Activated CD8-positive, alpha-beta memory T cell treated with anti-CD3 and anti-CD28 coated beads, Interleukin-2, amount 10 ng/mL, durations not matched to agents 7 days and 5 days (primary cell): ENCODE results near the gene B4GALT1. TPM values are rescaled to one million over a fixed set of nuclear protein-coding genes. Genes with fewer than 3 reads are reported as not detected.
A peak's percentile ranks its signal among the peaks of the same experiment; 100 is the strongest.
"Not testable (repeated sequence)": the region's sequence is repeated elsewhere in the genome, so short reads cannot be mapped to it uniquely, and the experiment has no call there.

Source experiments
- ATAC-seq: fragments of 150-1000 bp; cut with Tn5 transposase; one replicate; pipeline ENCODE4 v1.10.0; 2021; ENCODE audit warnings: moderate library complexity
- CTCF ChIA-PET: fragments of 350-600 bp; sonication (Branson Sonifier 250); formaldehyde crosslinking; loops from one replicate; lab custom pipeline; 2021; ENCODE audit warnings: antibody characterized with exemption; lab: Charles Lee
- DNase-seq: peaks from one replicate; pipeline ENCODE4 v3.0.0-alpha.2; 2020
- H3K27ac Mint-ChIP-seq: one replicate; pipeline ENCODE4 v1.8.0; 2021; ENCODE audit warnings: mild to moderate bottlenecking, mixed read lengths
- H3K27me3 Mint-ChIP-seq: one replicate; pipeline ENCODE4 v1.8.0; 2021; ENCODE audit warnings: mixed read lengths
- H3K36me3 Mint-ChIP-seq: one replicate; pipeline ENCODE4 v1.8.0; 2021; ENCODE audit warnings: mild to moderate bottlenecking, mixed read lengths
- H3K4me1 Mint-ChIP-seq: one replicate; pipeline ENCODE4 v1.8.0; 2021; ENCODE audit warnings: mixed read lengths
- H3K4me3 Mint-ChIP-seq: one replicate; pipeline ENCODE4 v1.8.0; 2021; ENCODE audit warnings: mild to moderate bottlenecking, moderate library complexity, mixed read lengths
- H3K9me3 Mint-ChIP-seq: one replicate; pipeline ENCODE4 v1.8.0; 2022; ENCODE audit warnings: low read depth, mixed read lengths
- total RNA-seq, 2 experiments: library from RNA; stranded (reverse); gene quantifications; one replicate each; pipeline ENCODE4 v1.2.3, GENCODE V29; 2021

Gene B4GALT1
- total RNA-seq, 2 experiments from 2014 or later = 33.8 to 35.2 TPM

DNA sequence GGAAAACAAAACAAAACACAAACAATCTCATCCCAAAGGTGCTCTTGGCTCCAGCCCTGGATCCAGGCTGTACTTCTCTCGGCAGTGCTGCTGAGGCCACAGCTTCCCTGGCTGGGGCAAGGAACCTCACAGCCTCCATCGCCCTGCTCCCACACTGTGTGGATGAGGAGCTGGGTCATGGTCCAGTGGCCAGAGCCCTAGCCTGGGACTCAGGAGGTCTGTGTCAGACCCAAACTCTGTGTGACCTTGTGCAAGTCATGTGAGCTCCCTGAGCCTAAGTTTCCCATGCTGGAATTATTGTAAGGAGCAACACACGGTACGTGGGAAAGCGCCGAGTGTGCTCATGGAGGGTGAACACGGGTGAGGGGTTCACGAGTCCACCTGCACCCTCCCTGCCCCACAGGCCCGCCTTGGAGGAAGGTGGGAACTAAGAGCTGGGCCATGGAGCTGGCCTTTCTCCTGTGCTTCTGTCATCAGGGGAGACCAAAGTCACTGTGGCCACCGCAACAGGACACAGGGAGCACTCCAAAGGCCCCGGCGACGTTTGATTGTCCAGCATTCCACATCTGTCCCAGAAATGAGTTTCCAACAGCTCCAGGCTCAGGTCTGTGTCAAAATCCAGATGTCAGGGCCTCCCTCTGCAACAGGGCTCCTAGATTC is 64.5 kb downstream of the B4GALT1 start:
- Mint-ChIP-seq H3K27me3 (no peaks in the 10 kb centered on the region), H3K4me1 (peaks cover 6% of the 10 kb centered on the region), H3K36me3 (no peaks in the 10 kb centered on the region), H3K9me3 (no peaks in the 10 kb centered on the region), H3K4me3 (no peak overlapping the region), H3K27ac (no peak overlapping the region)
- DNase-seq (no peak), ATAC-seq (no peak)
- CTCF ChIA-PET = interaction anchor here (1.3 kb wide), 1 partner anchor 31 kb away, joined by 3 read pairs; no protein-coding TSS in a partner anchor

DNA sequence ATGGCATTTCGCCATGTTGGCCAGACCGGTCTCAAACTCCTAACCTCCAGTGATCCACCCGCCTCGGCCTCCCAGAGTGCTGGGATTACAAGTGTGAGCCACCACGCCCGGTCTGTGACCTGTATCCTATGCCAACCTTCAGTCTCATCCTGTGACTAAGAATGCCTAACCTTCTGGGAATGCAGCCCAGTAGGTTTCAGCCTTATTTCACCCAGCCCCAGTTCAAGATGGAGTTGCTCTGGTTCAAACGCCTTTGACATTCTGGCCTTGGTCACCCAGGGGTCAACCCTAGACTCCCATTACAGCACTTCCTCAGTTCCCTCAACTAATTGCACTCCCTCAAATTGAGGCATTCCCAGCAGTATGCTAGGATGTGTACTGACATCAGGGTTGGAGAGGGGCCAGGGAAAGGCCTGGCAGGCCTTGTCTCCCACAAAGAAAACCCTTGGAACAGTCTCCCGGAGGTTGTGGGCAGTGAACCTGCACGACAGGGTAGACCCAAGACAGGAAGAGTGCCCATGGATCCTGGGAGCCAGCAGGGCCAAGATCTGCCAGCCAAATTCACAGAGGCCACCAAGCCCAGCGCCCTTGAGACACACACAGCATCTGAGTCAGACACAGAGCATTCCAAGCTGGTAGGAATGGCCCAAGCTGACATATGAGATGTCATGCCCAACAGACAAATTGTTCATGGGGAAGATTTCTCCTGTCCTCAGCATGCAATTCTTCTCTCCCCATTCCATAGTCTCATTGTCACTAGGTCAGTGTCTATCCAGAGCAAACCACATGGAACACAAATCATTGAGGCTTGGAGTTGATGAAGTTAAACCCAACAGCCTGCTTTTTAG is 65.8 kb downstream of the B4GALT1 start:
- H3K4me1 Mint-ChIP-seq = peaks cover 6% of the 10 kb centered on the region
- H3K4me3 Mint-ChIP-seq = no peak overlapping the region
- ATAC-seq (no peak), DNase-seq (no peak)
- H3K9me3 Mint-ChIP-seq = no peaks in the 10 kb centered on the region
- no peaks in the 10 kb centered on the region for H3K36me3 Mint-ChIP-seq
- no peak overlapping the region for H3K27ac Mint-ChIP-seq
- no peaks in the 10 kb centered on the region for H3K27me3 Mint-ChIP-seq
- CTCF ChIA-PET = no interaction called here

DNA sequence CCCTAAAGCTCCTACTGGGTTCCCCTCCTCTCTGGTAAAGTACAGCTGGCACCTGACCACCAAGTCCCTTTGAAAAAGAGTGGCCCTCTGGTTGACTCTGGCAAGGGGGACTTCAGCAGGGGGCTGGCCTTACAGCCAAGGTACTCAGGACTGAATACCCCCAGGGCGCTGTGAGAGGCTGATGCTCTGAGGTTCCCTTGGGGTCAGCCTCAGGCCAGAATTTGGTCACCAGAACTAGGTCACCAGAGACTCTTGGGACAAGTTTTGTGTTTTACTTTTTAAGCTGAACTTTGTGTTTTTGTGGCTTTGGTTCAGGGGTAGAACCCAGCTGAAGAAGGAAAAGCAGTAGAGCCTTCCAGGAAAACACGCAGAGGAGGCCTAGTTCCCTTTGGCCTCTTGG is 67.4 kb downstream of the B4GALT1 start:
- H3K27me3 Mint-ChIP-seq = no peaks in the 10 kb centered on the region
- DNase-seq (no peak), ATAC-seq (no peak)
- H3K36me3 Mint-ChIP-seq = no peaks in the 10 kb centered on the region
- H3K27ac Mint-ChIP-seq = no peak overlapping the region
- no peaks in the 10 kb centered on the region for H3K9me3 Mint-ChIP-seq
- H3K4me1 Mint-ChIP-seq = peaks cover 6% of the 10 kb centered on the region
- CTCF ChIA-PET = no interaction called here
- H3K4me3 Mint-ChIP-seq = no peak overlapping the region

DNA sequence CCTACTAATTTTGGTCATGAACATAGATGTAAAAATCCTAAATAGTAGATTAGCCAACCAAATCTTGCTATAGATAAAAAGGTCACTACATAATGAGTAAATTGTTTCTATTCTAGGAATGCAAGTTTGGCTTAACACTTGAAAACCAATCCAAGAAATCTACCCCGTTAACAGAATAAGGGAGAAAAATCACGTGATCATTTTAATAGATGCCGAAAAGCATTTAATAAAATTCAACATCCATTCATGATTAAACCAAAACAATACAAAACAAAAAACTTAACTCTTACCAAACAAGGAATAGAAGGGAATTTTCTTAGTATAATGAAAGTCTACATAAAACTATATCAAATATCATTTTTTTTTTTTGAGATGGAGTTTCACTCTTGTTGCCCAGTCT is 69.9 kb downstream of the B4GALT1 start:
- CTCF ChIA-PET = no interaction called here
- peaks cover 12% of the 10 kb centered on the region for H3K4me1 Mint-ChIP-seq
- no peak for ATAC-seq

DNA sequence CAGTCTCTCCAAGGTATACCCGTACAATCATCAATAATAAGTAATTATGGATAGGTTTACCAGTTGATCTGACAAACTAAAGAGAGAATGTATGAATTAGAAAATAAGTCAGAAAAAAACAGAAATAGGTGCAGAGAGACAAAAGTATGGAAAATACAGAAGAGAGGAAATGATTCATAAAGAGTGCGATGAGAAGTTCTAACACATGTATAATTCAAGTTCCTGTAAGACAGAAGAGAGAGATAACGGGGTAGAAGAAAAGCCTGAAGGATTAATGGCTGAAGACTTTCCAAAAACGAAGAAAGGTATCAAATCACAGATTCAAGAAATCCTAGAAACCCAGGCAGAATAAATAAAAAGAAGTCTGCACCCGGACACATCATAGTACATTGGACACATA is 74.5 kb downstream of the B4GALT1 start:
- Mint-ChIP-seq H3K4me1 (peaks cover 6% of the 10 kb centered on the region), H3K27me3 (peaks cover 11% of the 10 kb centered on the region), H3K27ac (no peak overlapping the region), H3K4me3 (no peak overlapping the region), H3K36me3 (no peaks in the 10 kb centered on the region), H3K9me3 (no peaks in the 10 kb centered on the region)
- CTCF ChIA-PET = no interaction called here
- DNase-seq (no peak), ATAC-seq (no peak)

More for the DNA sequence above, 69.9 kb downstream of the B4GALT1 start:
- Mint-ChIP-seq H3K9me3 (no peaks in the 10 kb centered on the region), H3K27me3 (no peaks in the 10 kb centered on the region), H3K4me3 (no peak overlapping the region), H3K36me3 (no peaks in the 10 kb centered on the region), H3K27ac (no peak overlapping the region)
- DNase-seq = no peak

DNA sequence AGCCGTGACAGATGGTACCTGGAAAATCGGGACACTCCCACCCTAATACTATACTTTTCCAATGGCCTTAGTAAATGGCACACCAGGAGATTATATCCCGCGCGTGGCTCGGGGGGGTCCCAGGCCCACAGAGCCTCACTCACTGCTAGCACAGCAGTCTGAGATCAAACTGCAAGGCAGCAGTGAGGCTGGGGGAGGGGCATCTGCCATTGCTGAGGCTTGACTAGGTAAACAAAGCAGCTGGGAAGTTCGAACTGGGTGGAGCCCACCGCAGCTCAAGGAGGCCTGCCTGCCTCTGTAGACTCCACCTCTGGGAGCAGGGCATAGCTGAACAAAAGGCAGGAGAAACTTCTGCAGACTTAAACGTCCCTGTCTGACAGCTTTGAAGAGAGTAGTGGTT is 81.5 kb downstream of the B4GALT1 start:
- ATAC-seq, H3K4me3 Mint-ChIP-seq, H3K9me3 Mint-ChIP-seq, CTCF ChIA-PET, H3K36me3 Mint-ChIP-seq, DNase-seq, H3K27ac Mint-ChIP-seq: not testable (repeated sequence)
- Mint-ChIP-seq H3K27me3 (peaks cover 11% of the 10 kb centered on the region), H3K4me1 (peaks cover 12% of the 10 kb centered on the region)

DNA sequence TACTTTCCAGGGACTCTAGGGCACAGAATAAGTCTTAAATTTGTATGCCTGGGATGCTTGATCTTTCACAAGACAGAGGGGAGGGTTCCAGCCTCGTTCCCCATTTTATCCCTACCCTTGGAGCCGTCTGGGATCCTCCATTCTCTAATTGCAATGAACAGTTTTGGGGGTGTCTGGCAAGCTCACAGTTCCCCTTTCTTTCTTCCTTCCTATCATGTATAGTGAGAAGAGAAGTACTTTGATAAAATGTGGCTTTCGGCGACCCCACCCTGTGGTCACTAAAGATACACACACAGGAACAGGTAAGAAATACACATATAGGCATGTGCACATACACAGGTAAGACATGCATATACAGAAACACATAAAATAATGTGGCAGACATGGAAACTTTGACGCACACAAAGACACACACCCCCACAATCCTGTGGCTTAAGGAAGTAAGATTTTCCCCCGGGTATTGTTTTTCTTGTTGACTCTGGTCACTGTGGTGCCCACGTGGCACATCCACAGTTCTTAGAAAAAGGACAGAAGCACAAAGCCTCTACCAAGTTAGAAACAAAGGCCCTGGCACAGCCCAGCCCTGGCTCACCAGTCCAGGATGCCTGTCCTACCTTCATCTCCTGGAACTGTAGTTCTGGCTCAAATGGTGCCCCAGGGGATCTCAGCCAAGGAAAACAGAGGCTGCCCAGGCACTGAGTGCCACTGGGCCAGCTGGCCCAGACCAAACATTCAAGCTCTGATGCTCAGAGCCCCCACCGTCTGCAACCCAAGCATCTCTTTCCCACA is 84.4 kb downstream of the B4GALT1 start:
- DNase-seq (no peak), ATAC-seq (no peak)
- no peaks in the 10 kb centered on the region for H3K36me3 Mint-ChIP-seq
- H3K4me1 Mint-ChIP-seq = peaks cover 16% of the 10 kb centered on the region
- no peaks in the 10 kb centered on the region for H3K9me3 Mint-ChIP-seq
- CTCF ChIA-PET = interaction anchor here (0.6 to 3.1 kb wide), 5 partner anchors 85 to 143 kb away, joined by 3 to 14 read pairs (median 3); partner anchors contain the start of gene B4GALT1
- no peaks in the 10 kb centered on the region for H3K27me3 Mint-ChIP-seq
- peak overlapping the region; percentile 73 for H3K27ac Mint-ChIP-seq
- H3K4me3 Mint-ChIP-seq = peak overlapping the region; percentile 26

DNA sequence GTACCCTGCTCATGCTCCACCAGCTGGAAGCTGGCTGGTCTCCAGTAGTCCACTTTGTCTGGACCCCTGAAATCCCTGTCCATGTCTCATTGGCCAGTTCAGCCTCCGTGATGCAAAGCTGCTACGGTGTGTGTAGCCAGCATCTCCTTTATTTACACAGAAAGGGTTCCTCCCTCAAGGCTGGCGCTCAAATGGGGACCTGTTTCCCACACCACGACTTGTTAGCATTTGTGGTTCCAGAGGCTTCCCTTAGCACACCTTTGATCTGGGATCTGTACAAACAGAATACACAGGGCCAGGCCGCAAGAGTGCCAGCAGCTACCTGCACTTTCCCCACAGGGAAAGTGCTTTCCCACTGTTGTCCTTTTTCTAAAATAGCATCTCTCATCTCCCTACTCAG is 85.0 kb downstream of the B4GALT1 start:
- no peak overlapping the region for H3K4me3 Mint-ChIP-seq

DNA sequence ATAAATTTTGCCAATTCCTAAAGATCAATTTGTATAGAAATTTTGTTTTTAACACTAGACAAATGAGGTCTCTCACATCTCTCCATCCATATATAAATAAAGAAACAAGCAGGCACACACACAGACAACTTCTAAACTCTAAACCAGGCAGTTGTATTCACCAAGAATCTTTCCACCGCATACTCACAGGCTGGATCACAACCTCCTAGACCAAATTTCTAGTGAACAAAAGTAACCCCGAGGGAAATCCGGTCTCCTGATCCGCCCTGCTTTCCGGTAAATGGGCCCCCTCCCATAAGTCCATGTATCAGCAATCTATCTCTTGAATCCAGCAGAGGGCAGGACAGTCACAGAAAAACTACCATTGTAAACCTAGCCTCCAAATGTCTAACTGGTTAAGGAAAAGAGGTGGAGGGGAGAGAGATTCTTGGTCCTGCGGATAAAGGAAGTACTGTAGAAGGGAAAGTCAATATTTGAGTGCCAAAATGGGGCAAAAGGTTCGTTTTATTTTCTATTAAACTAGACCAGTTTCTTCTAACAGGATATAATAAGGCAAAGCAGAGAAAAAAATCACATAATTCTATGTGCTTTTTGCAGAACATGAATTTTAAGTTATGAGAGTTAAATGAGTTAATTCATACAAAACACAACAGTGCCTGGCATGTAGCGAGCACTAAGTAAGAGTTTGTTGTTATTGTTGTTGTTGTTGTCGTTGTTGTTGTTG is 85.8 kb downstream of the B4GALT1 start:
- peaks cover 24% of the 10 kb centered on the region for H3K4me1 Mint-ChIP-seq

More for the DNA sequence above, 85.0 kb downstream of the B4GALT1 start:
- ATAC-seq (no peak), DNase-seq (no peak)
- Mint-ChIP-seq H3K9me3 (no peaks in the 10 kb centered on the region), H3K27ac (peak overlapping the region; percentile 73), H3K27me3 (no peaks in the 10 kb centered on the region), H3K4me1 (peaks cover 19% of the 10 kb centered on the region), H3K36me3 (no peaks in the 10 kb centered on the region)
- CTCF ChIA-PET = interaction anchor here (0.6 to 3.1 kb wide), 5 partner anchors 85 to 144 kb away, joined by 3 to 14 read pairs (median 3); partner anchors contain the start of gene B4GALT1

DNA sequence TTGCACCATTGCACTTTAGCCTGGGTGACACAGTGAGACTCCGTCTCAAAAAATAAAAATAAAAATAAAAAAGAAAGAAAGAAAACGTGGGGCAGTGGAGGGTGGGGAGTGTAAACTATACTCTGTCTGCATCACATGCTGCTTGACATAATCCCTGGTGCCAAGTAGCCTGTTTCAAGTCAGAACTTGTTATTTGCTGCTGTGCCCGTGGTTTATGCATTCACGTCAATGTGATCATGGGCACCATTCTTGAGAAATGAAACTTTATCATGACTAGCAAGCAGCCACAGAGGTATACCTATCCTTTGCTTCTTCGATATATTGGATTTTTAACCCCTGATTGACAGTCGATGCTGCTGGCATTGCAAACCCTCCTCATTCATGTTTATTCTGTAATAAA is 86.6 kb downstream of the B4GALT1 start:
- CTCF ChIA-PET = interaction anchor here (0.9 to 2.0 kb wide), 6 partner anchors 79 to 146 kb away, joined by 3 to 13 read pairs (median 4); partner anchors contain the start of gene B4GALT1
- H3K4me1 Mint-ChIP-seq = peaks cover 27% of the 10 kb centered on the region
- DNase-seq (no peak), ATAC-seq (no peak)
- H3K9me3 Mint-ChIP-seq = no peaks in the 10 kb centered on the region
- no peaks in the 10 kb centered on the region for H3K27me3 Mint-ChIP-seq
- no peak overlapping the region for H3K4me3 Mint-ChIP-seq
- H3K36me3 Mint-ChIP-seq = peaks cover 2% of the 10 kb centered on the region
- no peak overlapping the region for H3K27ac Mint-ChIP-seq

More for the DNA sequence above, 85.8 kb downstream of the B4GALT1 start:
- CTCF ChIA-PET = interaction anchor here (0.9 to 3.1 kb wide), 8 partner anchors 78 to 145 kb away, joined by 3 to 14 read pairs (median 4); partner anchors contain the start of gene B4GALT1
- H3K36me3 Mint-ChIP-seq = peaks cover 2% of the 10 kb centered on the region
- H3K27me3 Mint-ChIP-seq = no peaks in the 10 kb centered on the region
- DNase-seq = peak; percentile 82
- no peak overlapping the region for H3K4me3 Mint-ChIP-seq
- peak; percentile 60 for ATAC-seq
- no peaks in the 10 kb centered on the region for H3K9me3 Mint-ChIP-seq
- no peak overlapping the region for H3K27ac Mint-ChIP-seq

DNA sequence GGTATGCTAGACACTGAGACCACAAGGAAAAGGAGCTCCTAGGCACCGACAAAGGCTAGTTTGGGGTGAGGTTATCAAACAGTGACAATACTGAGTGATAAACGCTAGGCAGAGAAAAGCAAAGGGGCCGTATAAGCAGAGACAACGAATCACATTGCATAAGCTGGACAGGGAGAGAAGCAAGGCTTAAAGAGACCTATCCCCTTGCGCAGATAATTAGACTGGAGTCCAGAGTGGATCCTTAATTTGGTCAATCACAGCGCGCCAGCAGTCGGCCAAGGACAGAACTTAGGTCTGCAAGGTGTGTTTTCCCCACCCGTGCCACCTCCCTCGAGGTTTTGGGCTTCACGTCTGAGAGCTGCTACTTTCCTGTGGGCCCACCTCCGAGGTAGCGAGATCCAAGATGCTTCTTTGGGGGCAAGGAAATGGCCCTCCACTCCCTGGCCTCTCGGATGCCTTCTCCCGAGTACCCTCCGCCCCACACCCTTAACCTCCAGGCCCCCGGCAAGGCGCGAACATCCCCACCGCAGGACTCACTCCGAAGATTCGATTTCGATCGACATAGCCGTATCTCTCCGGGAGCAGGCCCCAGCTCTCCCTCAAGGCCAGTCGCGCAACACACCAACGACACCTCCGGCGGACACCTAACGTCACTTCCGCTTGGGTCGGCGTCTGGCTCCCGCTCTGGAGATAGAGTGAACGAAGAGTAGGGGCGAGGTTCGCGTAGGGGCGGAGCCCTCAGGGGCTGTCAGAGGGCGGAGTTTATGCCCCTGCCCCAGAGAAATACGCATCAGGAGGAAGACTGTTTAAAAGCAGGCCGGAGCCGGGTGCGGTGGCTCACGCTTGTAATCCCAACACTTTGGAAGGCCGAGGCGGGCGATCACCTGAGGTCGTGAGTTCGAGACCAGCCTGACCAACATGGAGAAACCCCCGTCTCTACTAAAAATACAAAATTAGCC is 90.8 kb downstream of the B4GALT1 start, which contains the start of gene SMU1:
SMU1 (minus strand) TSS at position 629 of the 959 bp plus-strand sequence; CDS start at position 563, 66 bp downstream.
- peak within 1 kb of the TSS; percentile 99 for H3K27ac Mint-ChIP-seq
- H3K9me3 Mint-ChIP-seq = no peaks in the 10 kb centered on the region
- ATAC-seq (peak; percentile 98), DNase-seq (peak; percentile 98)
- peak within 1 kb of the TSS; percentile 98 for H3K4me3 Mint-ChIP-seq
- H3K4me1 Mint-ChIP-seq = peaks cover 43% of the 10 kb centered on the region
- no peaks in the 10 kb centered on the region for H3K27me3 Mint-ChIP-seq
- peaks cover 24% of the 10 kb centered on the region for H3K36me3 Mint-ChIP-seq
- CTCF ChIA-PET = interaction anchor here (0.6 to 3.2 kb wide), 7 partner anchors 9 to 152 kb away, joined by 3 to 14 read pairs (median 5); no protein-coding TSS in a partner anchor
